Measurements from ENCODE around the gene HDAC9. TPM values are rescaled to one million over a fixed set of nuclear protein-coding genes. Genes with fewer than 3 reads are reported as not detected.

The HDAC9 gene
- total RNA-seq, 4 donors from 2014 or later = 51.2 to 194 (median 106) TPM

GRCh38 chr7:18872344-18872743 lies 376.8 kb downstream of the HDAC9 start:
- Histone ChIP-seq H3K27ac (no peak overlapping the region), H3K4me3 (no peak overlapping the region), H3K4me1 (no peaks in the 10 kb centered on the region), H3K27me3 (no peaks in the 10 kb centered on the region), H3K9me3 (no peaks in the 10 kb centered on the region), H3K36me3 (no peaks in the 10 kb centered on the region)
- TF ChIP-seq EP300 (IDR thresholded peaks at IDR 0.05) (no peak), CTCF (IDR thresholded peaks at IDR 0.05) (no peak), POLR2A (IDR thresholded peaks at IDR 0.05) (no peak), POLR2AphosphoS5 (IDR thresholded peaks at IDR 0.05) (no peak)
- WGBS, 2 donors (ENCODE audit: low coverage in 1 of 2) = 94 to 95% methylated on average over 2 of the region's 2 CpGs
- ATAC-seq = no peak

- Histone ChIP-seq H3K4me3 (no peak overlapping the region), H3K27ac (no peak overlapping the region), H3K36me3 (no peaks in the 10 kb centered on the region), H3K27me3 (no peaks in the 10 kb centered on the region), H3K4me1 (no peaks in the 10 kb centered on the region), H3K9me3 (no peaks in the 10 kb centered on the region)
- WGBS, 2 donors (ENCODE audit: low coverage in 1 of 2) = 69 to 86% methylated on average over 5 of the region's 5 CpGs
- no peak for ATAC-seq
- TF ChIP-seq POLR2A (IDR thresholded peaks at IDR 0.05) = no peak
- TF ChIP-seq POLR2AphosphoS5 (IDR thresholded peaks at IDR 0.05) = no peak
- no peak for TF ChIP-seq EP300 (IDR thresholded peaks at IDR 0.05)
- TF ChIP-seq CTCF (IDR thresholded peaks at IDR 0.05) = no peak
Measured at GRCh38 chr7:18873734-18874336, 378.3 kb downstream of the HDAC9 start.

GRCh38 chr7:18874880-18875279 lies 379.3 kb downstream of the HDAC9 start:
- no peaks in the 10 kb centered on the region for H3K27me3 ChIP-seq
- H3K4me3 ChIP-seq = no peak overlapping the region
- H3K4me1 ChIP-seq = no peaks in the 10 kb centered on the region
- H3K36me3 ChIP-seq = no peaks in the 10 kb centered on the region
- ATAC-seq = no peak
- TF ChIP-seq CTCF (IDR thresholded peaks at IDR 0.05) = no peak
- TF ChIP-seq EP300 (IDR thresholded peaks at IDR 0.05) = no peak
- no peak for TF ChIP-seq POLR2AphosphoS5 (IDR thresholded peaks at IDR 0.05)
- TF ChIP-seq POLR2A (IDR thresholded peaks at IDR 0.05) = no peak
- H3K9me3 ChIP-seq = no peaks in the 10 kb centered on the region
- no peak overlapping the region for H3K27ac ChIP-seq
- WGBS, 2 donors (ENCODE audit: low coverage in 1 of 2) = 22 to 67% methylated on average over 1 of the region's 1 CpG

- 82 to 84% methylated on average over 3 of the region's 3 CpGs for WGBS, 2 donors (ENCODE audit: low coverage in 1 of 2)
- TF ChIP-seq CTCF (IDR thresholded peaks at IDR 0.05) = no peak
- no peak for TF ChIP-seq EP300 (IDR thresholded peaks at IDR 0.05)
- TF ChIP-seq POLR2AphosphoS5 (IDR thresholded peaks at IDR 0.05) = no peak
- no peak for TF ChIP-seq POLR2A (IDR thresholded peaks at IDR 0.05)
- Histone ChIP-seq H3K27ac (no peak overlapping the region), H3K4me1 (no peaks in the 10 kb centered on the region), H3K27me3 (no peaks in the 10 kb centered on the region), H3K36me3 (no peaks in the 10 kb centered on the region), H3K4me3 (no peak overlapping the region), H3K9me3 (no peaks in the 10 kb centered on the region)
- ATAC-seq = no peak
Measured at GRCh38 chr7:18877874-18878273, 382.3 kb downstream of the HDAC9 start.

- WGBS, 2 donors (ENCODE audit: low coverage in 1 of 2) = 82 to 98% methylated on average over 4 of the region's 4 CpGs
- peaks cover 0 to 5% (median 0%) of the 10 kb centered on the region in 3 donors for H3K4me1 ChIP-seq
- TF ChIP-seq POLR2AphosphoS5 (IDR thresholded peaks at IDR 0.05) = no peak
- no peak for TF ChIP-seq CTCF (IDR thresholded peaks at IDR 0.05)
- TF ChIP-seq POLR2A (IDR thresholded peaks at IDR 0.05) = no peak
- no peak for TF ChIP-seq EP300 (IDR thresholded peaks at IDR 0.05)
- no peaks in the 10 kb centered on the region for H3K36me3 ChIP-seq
- H3K4me3 ChIP-seq = no peak overlapping the region
- no peaks in the 10 kb centered on the region for H3K27me3 ChIP-seq
- ATAC-seq = no peak
- no peak overlapping the region for H3K27ac ChIP-seq
- no peaks in the 10 kb centered on the region for H3K9me3 ChIP-seq
Measured at GRCh38 chr7:18886832-18887231, 391.3 kb downstream of the HDAC9 start.

Data from gastroesophageal sphincter (tissue), 4 donors.